HCT116 (cell line): ENCODE results near the gene VAV2. TPM values are rescaled to one million over a fixed set of nuclear protein-coding genes. Genes with fewer than 3 reads are reported as not detected.

ENCODE experiments used
- ATAC-seq: fragments of 200-7000 bp; cut with Tn5 transposase; 2 replicates; pipeline ENCODE4 v1.9.1; 2020; ENCODE audit warnings: mild to moderate bottlenecking, moderate library complexity
- BruUV-seq: library from RNA; stranded (reverse); fragments of 400-500 nt; replicated peaks from 2 replicates; lab custom pipeline; 2021; lab: Mats Ljungman, UMichigan
- CTCF ChIA-PET: fragments of 300-600 bp; sonication (Branson Sonifier 250); formaldehyde crosslinking; loops from one replicate; lab custom pipeline; 2021; ENCODE audit warnings: antibody characterized with exemption; lab: Charles Lee
- POLR2A ChIA-PET: fragments of 300-600, 350-600 bp; sonication (Branson Sonifier 250); formaldehyde crosslinking; loops from one replicate; lab custom pipeline; 2021; ENCODE audit warnings: antibody characterized with exemption; lab: Charles Lee
- RAD21 ChIA-PET, 2 experiments: fragments of 300-600 bp; sonication (Branson Sonifier 250); formaldehyde crosslinking; loops; one replicate each; lab custom pipeline; 2023; ENCODE audit warnings: low total read pairs in 2 of 2; ENCODE audit not compliant: uncharacterized antibody in 2 of 2, unreplicated experiment in 2 of 2, low non-redundant PET in 1 of 2; lab: Charles Lee
- DNase-seq: peaks from one replicate; pipeline ENCODE4 v3.0.0-alpha.2; 2010; ENCODE audit warnings: low read depth, low spot score
- H2AFZ ChIP-seq: fragments of 200-600 bp; shearing (Covaris generic), sonication (generic); 2 replicates; pipeline ENCODE4 v1.6.1; 2017; ENCODE audit warnings: low read depth, mixed run types, mixed read lengths, antibody characterized with exemption, low read length; ENCODE audit not compliant: poor library complexity, severe bottlenecking
- H3K27ac ChIP-seq: 2 replicates; pipeline ENCODE4 v1.5.1; 2012; ENCODE audit warnings: low read depth, low read length
- H3K27me3 ChIP-seq: fragments of 200-600 bp; sonication (generic); 2 replicates; pipeline ENCODE4 v1.6.1; 2016; ENCODE audit warnings: mixed run types, low read length, mixed read lengths; ENCODE audit not compliant: insufficient read depth
- H3K36me3 ChIP-seq, 2 experiments: fragments of 200-500 bp in 1 of 2; fragments of 200-600 bp in 1 of 2; sonication (Bioruptor generic) in 1 of 2; sonication (generic) in 1 of 2; 2 replicates each; pipeline versions ENCODE4 v1.5.1 to v1.6.1; 2014 to 2016; ENCODE audit warnings: low read length in 2 of 2, inconsistent platforms in 1 of 2, mixed read lengths in 1 of 2, mixed run types in 1 of 2; ENCODE audit not compliant: insufficient read depth in 2 of 2, control insufficient read depth in 1 of 2
- H3K4me1 ChIP-seq, 2 experiments: fragments of 200-600 bp in 1 of 2; sonication (generic) in 1 of 2; 2 replicates each; pipeline versions ENCODE4 v1.5.1 to v1.6.1; 2012 to 2017; ENCODE audit warnings: low read length in 2 of 2, inconsistent platforms in 1 of 2, mild to moderate bottlenecking in 1 of 2, mixed read lengths in 1 of 2, mixed run types in 1 of 2, moderate library complexity in 1 of 2; ENCODE audit not compliant: insufficient read depth in 2 of 2, control insufficient read depth in 1 of 2
- H3K4me2 ChIP-seq: fragments of 200-600 bp; sonication (generic); 2 replicates; pipeline ENCODE4 v1.6.1; 2017; ENCODE audit warnings: mixed run types, low read length, mixed read lengths
- H3K4me3 ChIP-seq, 2 experiments: fragments of 200-600 bp in 1 of 2; sonication (generic) in 1 of 2; replicated peaks in 1 of 2; 2 replicates each; pipeline ENCODE4 v1.5.1; 2011 to 2016; ENCODE audit warnings: low read length in 2 of 2, control low read depth in 1 of 2, low read depth in 1 of 2, mild to moderate bottlenecking in 1 of 2, mixed read lengths in 1 of 2, mixed run types in 1 of 2
- H3K79me2 ChIP-seq: fragments of 200-600 bp; sonication (generic); 2 replicates; pipeline ENCODE4 v1.6.1; 2017; ENCODE audit warnings: mild to moderate bottlenecking, mixed run types, low read length, moderate library complexity, mixed read lengths; ENCODE audit not compliant: insufficient read depth
- H3K9ac ChIP-seq: fragments of 200-600 bp; sonication (generic); 2 replicates; pipeline ENCODE4 v1.6.1; 2016; ENCODE audit warnings: low read length, mixed read lengths
- H3K9me2 ChIP-seq: fragments of 200-600 bp; sonication (generic), shearing (Covaris generic); 2 replicates; pipeline ENCODE4 v1.6.1; 2017; ENCODE audit warnings: mixed run types, mild to moderate bottlenecking, moderate library complexity; ENCODE audit not compliant: insufficient read depth
- H3K9me3 ChIP-seq, 2 experiments: fragments of 200-500 bp in 1 of 2; fragments of 200-600 bp in 1 of 2; sonication (Bioruptor generic) in 1 of 2; sonication (generic) in 1 of 2; 2 replicates each; pipeline ENCODE4 v1.6.1; 2014 to 2017; ENCODE audit warnings: low read length in 2 of 2, mixed read lengths in 2 of 2, inconsistent platforms in 1 of 2, low read depth in 1 of 2, mild to moderate bottlenecking in 1 of 2, mixed run types in 1 of 2, moderate library complexity in 1 of 2; ENCODE audit not compliant: control insufficient read depth in 1 of 2, insufficient read depth in 1 of 2
- H4K20me1 ChIP-seq: fragments of 200-600 bp; sonication (generic), shearing (Covaris generic); 2 replicates; pipeline ENCODE4 v1.6.1; 2017; ENCODE audit warnings: mixed run types, mild to moderate bottlenecking, moderate library complexity; ENCODE audit not compliant: insufficient read depth
- CBX3 ChIP-seq: IDR thresholded peaks from 2 replicates; pipeline ENCODE4 v1.6.1; 2012; ENCODE audit warnings: low read depth
- EGR1 ChIP-seq: IDR thresholded peaks from 2 replicates; pipeline ENCODE4 v1.6.1; 2012; ENCODE audit warnings: low read depth
- ELF1 ChIP-seq: IDR thresholded peaks from 2 replicates; pipeline ENCODE4 v1.6.1; 2012; ENCODE audit warnings: low read depth, borderline replicate concordance
- EZH2 ChIP-seq: fragments of 200-600 bp; sonication (generic); IDR thresholded peaks from 2 replicates; pipeline ENCODE4 v1.6.1; 2017; ENCODE audit warnings: antibody characterized with exemption, mixed run types
- EZH2phosphoT487 ChIP-seq: fragments of 200-600 bp; IDR thresholded peaks from 2 replicates; pipeline ENCODE4 v1.6.1; 2018; ENCODE audit warnings: antibody characterized with exemption, borderline replicate concordance
- FOSL1 ChIP-seq: IDR thresholded peaks from 2 replicates; pipeline ENCODE4 v1.6.1; 2012; ENCODE audit warnings: low read depth
- REST ChIP-seq: IDR thresholded peaks from 2 replicates; pipeline ENCODE4 v1.6.1; 2012; ENCODE audit warnings: low read depth
- SIN3A ChIP-seq: IDR thresholded peaks from 2 replicates; pipeline ENCODE4 v1.6.1; 2012; ENCODE audit warnings: low read depth
- SRF ChIP-seq: IDR thresholded peaks from 2 replicates; pipeline ENCODE4 v1.6.1; 2012; ENCODE audit warnings: low read depth
- TCF7L2 ChIP-seq: IDR thresholded peaks from 2 replicates; pipeline ENCODE4 v1.7.0; 2011; ENCODE audit warnings: borderline replicate concordance, inconsistent platforms; ENCODE audit not compliant: insufficient read depth, insufficient read length; ENCODE audit errors: extremely low read depth
- YY1 ChIP-seq: IDR thresholded peaks from 2 replicates; pipeline ENCODE4 v1.6.1; 2011; ENCODE audit warnings: low read length, low read depth, moderate library complexity, mild to moderate bottlenecking; ENCODE audit not compliant: insufficient replicate concordance; ENCODE audit errors: extremely low read depth
- ZNF274 ChIP-seq: fragments of 200-500 bp; sonication (Bioruptor generic); IDR thresholded peaks from 2 replicates; pipeline ENCODE4 v1.6.1; 2014; ENCODE audit warnings: mild to moderate bottlenecking, low read depth, low read length, inconsistent platforms
- intact Hi-C: fragments of 100-400 bp; cut with micrococcal nuclease; formaldehyde crosslinking; loops from 2 replicates; pipeline ENCODE4 v1.10.0; 2022
- total RNA-seq: library from RNA; stranded (reverse); gene quantifications from one replicate; pipeline ENCODE4 v1.2.1, GENCODE V29; 2021; ENCODE audit not compliant: unreplicated experiment
- TF ChIP-seq, protein P1 (sequence below): IDR thresholded peaks from 2 replicates; pipeline ENCODE4 v1.6.1; 2012
- TF ChIP-seq, protein P2 (sequence below): IDR thresholded peaks from 2 replicates; pipeline ENCODE4 v1.6.1; 2011; ENCODE audit warnings: mild to moderate bottlenecking, low read length, moderate library complexity; ENCODE audit not compliant: insufficient replicate concordance; ENCODE audit errors: extremely low read depth

VAV2 gene
- total RNA-seq, 1 experiment from 2014 or later, result 33.2 TPM

GRCh38 chr9:133874060-133874657 lies 118.0 kb downstream of the VAV2 start (continued):
- TF ChIP-seq REST (no peak), TCF7L2 (peak; percentile 64), ELF1 (no peak), CBX3 (no peak; the same call in none of the 2 replicates), SIN3A (peak; percentile 68; the same call in 1 of the 2 replicates), EZH2phosphoT487 (no peak), FOSL1 (peak; percentile 92), EZH2 (no peak)
- TF ChIP-seq, protein P1, sequence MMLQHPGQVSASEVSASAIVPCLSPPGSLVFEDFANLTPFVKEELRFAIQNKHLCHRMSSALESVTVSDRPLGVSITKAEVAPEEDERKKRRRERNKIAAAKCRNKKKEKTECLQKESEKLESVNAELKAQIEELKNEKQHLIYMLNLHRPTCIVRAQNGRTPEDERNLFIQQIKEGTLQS, result no peak
- TF ChIP-seq, all 23 proteins: peak for 7

- peaks cover 35 to 46% of the 10 kb centered on the region in 2 experiments for H3K4me1 ChIP-seq
- BruUV-seq, result no TSS peak
- ATAC-seq, result no peak
Observed at GRCh38 chr9:133873461-133873891, 118.6 kb downstream of the VAV2 start.

More at GRCh38 chr9:133873461-133873891, 118.6 kb downstream of the VAV2 start:
- H3K4me3 ChIP-seq, result peak overlapping the region; percentile 9 to 41; a peak in 3 of 4 replicates
- TF ChIP-seq CBX3 (no peak), EGR1 (no peak), EZH2phosphoT487 (no peak), SRF (no peak), SIN3A (no peak), YY1 (no peak), ELF1 (no peak), ZNF274 (no peak), TCF7L2 (no peak)
- TF ChIP-seq, protein P2, sequence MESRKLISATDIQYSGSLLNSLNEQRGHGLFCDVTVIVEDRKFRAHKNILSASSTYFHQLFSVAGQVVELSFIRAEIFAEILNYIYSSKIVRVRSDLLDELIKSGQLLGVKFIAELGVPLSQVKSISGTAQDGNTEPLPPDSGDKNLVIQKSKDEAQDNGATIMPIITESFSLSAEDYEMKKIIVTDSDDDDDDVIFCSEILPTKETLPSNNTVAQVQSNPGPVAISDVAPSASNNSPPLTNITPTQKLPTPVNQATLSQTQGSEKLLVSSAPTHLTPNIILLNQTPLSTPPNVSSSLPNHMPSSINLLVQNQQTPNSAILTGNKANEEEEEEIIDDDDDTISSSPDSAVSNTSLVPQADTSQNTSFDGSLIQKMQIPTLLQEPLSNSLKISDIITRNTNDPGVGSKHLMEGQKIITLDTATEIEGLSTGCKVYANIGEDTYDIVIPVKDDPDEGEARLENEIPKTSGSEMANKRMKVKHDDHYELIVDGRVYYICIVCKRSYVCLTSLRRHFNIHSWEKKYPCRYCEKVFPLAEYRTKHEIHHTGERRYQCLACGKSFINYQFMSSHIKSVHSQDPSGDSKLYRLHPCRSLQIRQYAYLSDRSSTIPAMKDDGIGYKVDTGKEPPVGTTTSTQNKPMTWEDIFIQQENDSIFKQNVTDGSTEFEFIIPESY, result no peak
- TF ChIP-seq, all 23 proteins: peak for 0
- H3K9ac ChIP-seq, result peak overlapping the region; percentile 65
- ChIA-PET CTCF (interaction anchor here (1.3 kb wide), 1 partner anchor 10 kb away, joined by 3 read pairs; no protein-coding TSS in a partner anchor), RAD21 (no interaction called here), POLR2A (no interaction called here)
- H3K36me3 ChIP-seq, result no peaks in the 10 kb centered on the region
- H3K27ac ChIP-seq, result peak overlapping the region; percentile 76
- H3K79me2 ChIP-seq, result peaks cover 42% of the 10 kb centered on the region; the same call in 1 of the 2 replicates
- H3K9me2 ChIP-seq, result no peaks in the 10 kb centered on the region
- intact Hi-C loops, result no loop called here
- peak overlapping the region; percentile 79 for H3K4me2 ChIP-seq
- H4K20me1 ChIP-seq, result no peaks in the 10 kb centered on the region
- no peaks in the 10 kb centered on the region for H3K9me3 ChIP-seq
- no peaks in the 10 kb centered on the region for H3K27me3 ChIP-seq
- no peak for DNase-seq
- no peak overlapping the region for H2AFZ ChIP-seq
